ENCODE data around the gene XYLT2. TPM values are rescaled to one million over a fixed set of nuclear protein-coding genes. Genes with fewer than 3 reads are reported as not detected.

Gene XYLT2
- total and polyA plus RNA-seq, 2 experiments from 2014 or later = 14.2 to 44.9 TPM

DNA sequence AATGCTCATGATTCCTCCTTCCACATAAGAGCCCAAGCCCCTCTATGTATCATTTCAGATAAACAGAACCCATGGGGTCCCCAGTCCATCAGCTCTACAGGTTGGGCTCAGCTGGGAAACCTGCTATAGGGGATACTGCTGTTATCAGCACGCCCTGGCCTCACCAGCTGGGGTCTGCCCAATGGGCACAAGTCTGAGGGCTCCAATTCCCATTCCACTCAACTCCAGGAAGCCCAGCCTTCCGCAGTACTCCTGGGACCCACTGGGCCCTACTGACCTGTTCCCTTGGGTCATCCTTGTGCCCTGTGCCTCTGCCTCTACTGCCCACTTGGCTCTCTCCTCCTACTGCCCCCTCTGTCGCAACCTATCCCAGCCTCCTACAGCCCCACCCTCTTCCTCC is 16.2 kb upstream of the XYLT2 start:
- Histone ChIP-seq H3K27me3 (ENCODE audit: insufficient read depth) (no peaks in the 10 kb centered on the region), H2AFZ (no peak overlapping the region), H3K9me2 (ENCODE audit: insufficient read depth) (no peaks in the 10 kb centered on the region), H3K27ac (ENCODE audit: low read depth) (no peak overlapping the region), H3K79me2 (replicated peaks; ENCODE audit: insufficient read depth) (no peaks in the 10 kb centered on the region), H3K4me2 (no peak overlapping the region), H4K20me1 (replicated peaks; ENCODE audit: insufficient read depth) (no peaks in the 10 kb centered on the region), H3K4me1 (ENCODE audit: insufficient read depth) (no peaks in the 10 kb centered on the region), H3K4me3 (no peak overlapping the region), H3F3A (replicated peaks; ENCODE audit: low read depth) (no peaks in the 10 kb centered on the region), H3K36me3 (ENCODE audit: insufficient read depth) (no peaks in the 10 kb centered on the region)
- DNase-seq (ENCODE audit: low spot score) (no peak), ATAC-seq (no peak)
- no peaks in the 10 kb centered on the region for H3K36me3 Mint-ChIP-seq (ENCODE audit: low read depth)
- TF ChIP-seq NANOG (IDR thresholded peaks at IDR 0.05; ENCODE audit: borderline replicate concordance) (no peak), EZH2phosphoT487 (IDR thresholded peaks at IDR 0.05; ENCODE audit: unreplicated experiment) (no peak), JUNB (IDR thresholded peaks at IDR 0.05; ENCODE audit: unreplicated experiment) (no peak), CREB1 (CRISPR knock-in tag; IDR thresholded peaks at IDR 0.05; ENCODE audit: low read depth) (no peak), POLR2AphosphoS5 (IDR thresholded peaks at IDR 0.05; ENCODE audit: low read depth) (no peak), ZNF462 (CRISPR knock-in tag; IDR thresholded peaks at IDR 0.05) (no peak), STAT1 (IDR thresholded peaks at IDR 0.05; ENCODE audit: unreplicated experiment) (no peak), EZH2 (IDR thresholded peaks at IDR 0.05; ENCODE audit: low read depth, unreplicated experiment) (no peak), CTCF (conservative IDR thresholded peaks at IDR 0.05; ENCODE audit: low read depth in 2 of 2) (no peak), ZNF114 (CRISPR knock-in tag; IDR thresholded peaks at IDR 0.05) (no peak), ZNF331 (CRISPR knock-in tag; IDR thresholded peaks at IDR 0.05; ENCODE audit: low read depth) (no peak), ETS1 (IDR thresholded peaks at IDR 0.05) (no peak)
- TF ChIP-seq, protein P1, sequence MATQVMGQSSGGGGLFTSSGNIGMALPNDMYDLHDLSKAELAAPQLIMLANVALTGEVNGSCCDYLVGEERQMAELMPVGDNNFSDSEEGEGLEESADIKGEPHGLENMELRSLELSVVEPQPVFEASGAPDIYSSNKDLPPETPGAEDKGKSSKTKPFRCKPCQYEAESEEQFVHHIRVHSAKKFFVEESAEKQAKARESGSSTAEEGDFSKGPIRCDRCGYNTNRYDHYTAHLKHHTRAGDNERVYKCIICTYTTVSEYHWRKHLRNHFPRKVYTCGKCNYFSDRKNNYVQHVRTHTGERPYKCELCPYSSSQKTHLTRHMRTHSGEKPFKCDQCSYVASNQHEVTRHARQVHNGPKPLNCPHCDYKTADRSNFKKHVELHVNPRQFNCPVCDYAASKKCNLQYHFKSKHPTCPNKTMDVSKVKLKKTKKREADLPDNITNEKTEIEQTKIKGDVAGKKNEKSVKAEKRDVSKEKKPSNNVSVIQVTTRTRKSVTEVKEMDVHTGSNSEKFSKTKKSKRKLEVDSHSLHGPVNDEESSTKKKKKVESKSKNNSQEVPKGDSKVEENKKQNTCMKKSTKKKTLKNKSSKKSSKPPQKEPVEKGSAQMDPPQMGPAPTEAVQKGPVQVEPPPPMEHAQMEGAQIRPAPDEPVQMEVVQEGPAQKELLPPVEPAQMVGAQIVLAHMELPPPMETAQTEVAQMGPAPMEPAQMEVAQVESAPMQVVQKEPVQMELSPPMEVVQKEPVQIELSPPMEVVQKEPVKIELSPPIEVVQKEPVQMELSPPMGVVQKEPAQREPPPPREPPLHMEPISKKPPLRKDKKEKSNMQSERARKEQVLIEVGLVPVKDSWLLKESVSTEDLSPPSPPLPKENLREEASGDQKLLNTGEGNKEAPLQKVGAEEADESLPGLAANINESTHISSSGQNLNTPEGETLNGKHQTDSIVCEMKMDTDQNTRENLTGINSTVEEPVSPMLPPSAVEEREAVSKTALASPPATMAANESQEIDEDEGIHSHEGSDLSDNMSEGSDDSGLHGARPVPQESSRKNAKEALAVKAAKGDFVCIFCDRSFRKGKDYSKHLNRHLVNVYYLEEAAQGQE (IDR thresholded peaks at IDR 0.05; ENCODE audit: unreplicated experiment) = no peak
- no peaks in the 10 kb centered on the region; the same call in 2 of the 3 replicates for H3K9me3 Mint-ChIP-seq
- no peak overlapping the region for H3K27ac Mint-ChIP-seq
- peaks cover 4% of the 10 kb centered on the region for H3K4me1 Mint-ChIP-seq
- peaks cover 6% of the 10 kb centered on the region for H3K27me3 Mint-ChIP-seq (ENCODE audit: insufficient read depth, low read depth, poor library complexity)
- no peak overlapping the region for H3K4me3 Mint-ChIP-seq
